NCI-H446 treated with DMSO at 0.1 percent for 48 hours (cell line): Measurements from ENCODE around the gene TBC1D22A.
A peak's percentile ranks its signal among the peaks of the same experiment; 100 is the strongest.
"Not testable (repeated sequence)": the region's sequence is repeated elsewhere in the genome, so short reads cannot be mapped to it uniquely, and the experiment has no call there.

Experiments
- DNase-seq: peaks from one replicate; lab custom pipeline; 2025; lab: John Stamatoyannopoulos, UW

TBC1D22A gene

GRCh38 chr22:46972901-46973831 lies 210.7 kb downstream of the TBC1D22A start:
- no peak for DNase-seq

DNA sequence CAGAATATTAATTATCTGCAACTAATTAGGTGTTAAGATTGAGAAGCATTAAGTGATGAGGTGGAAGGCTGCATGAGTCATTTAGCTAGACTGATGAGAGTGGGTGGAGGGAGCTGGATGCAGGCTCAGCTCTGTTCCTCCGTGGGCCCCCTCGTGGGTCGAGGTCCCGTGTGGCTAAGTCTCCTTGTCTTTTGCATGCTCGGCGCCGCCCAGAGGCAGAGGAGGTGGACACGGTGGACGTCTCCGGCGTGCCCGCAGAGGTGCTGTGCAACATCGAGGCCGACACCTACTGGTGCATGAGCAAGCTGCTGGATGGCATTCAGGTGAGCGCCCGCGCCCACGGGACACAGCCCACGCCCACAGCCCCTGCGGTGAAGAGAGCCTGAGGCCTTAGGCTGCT lies 211.6 kb downstream of the TBC1D22A start:
- no peak for DNase-seq

GRCh38 chr22:46974631-46975585 lies 212.5 kb downstream of the TBC1D22A start:
- no peak for DNase-seq

GRCh38 chr22:46976143-46976542 lies 213.7 kb downstream of the TBC1D22A start:
- DNase-seq: no peak

DNA sequence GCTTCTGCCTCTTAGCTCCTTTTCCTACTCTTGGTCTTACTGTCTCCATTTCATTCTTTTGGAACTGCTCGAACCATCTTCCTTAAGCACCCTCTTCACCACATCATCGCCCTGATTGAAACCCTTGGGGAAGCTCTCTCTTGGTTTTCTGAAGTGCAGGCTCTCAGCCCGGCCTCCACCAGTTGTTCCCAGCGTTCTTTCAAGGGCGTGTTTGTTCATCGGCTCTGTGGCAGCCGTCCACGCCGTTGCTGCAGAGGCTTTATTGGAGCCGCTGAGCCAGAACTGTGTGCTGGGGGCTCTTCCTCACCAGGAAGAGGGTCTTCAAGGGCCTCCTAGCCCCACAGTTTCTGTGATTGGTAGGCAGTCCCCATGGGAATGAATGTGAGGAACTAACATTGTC lies 214.1 kb downstream of the TBC1D22A start:
- DNase-seq: no peak

- DNase-seq: no peak
These were observed 215.3 kb downstream of the TBC1D22A start for GRCh38 chr22:46977656-46978343.

DNA sequence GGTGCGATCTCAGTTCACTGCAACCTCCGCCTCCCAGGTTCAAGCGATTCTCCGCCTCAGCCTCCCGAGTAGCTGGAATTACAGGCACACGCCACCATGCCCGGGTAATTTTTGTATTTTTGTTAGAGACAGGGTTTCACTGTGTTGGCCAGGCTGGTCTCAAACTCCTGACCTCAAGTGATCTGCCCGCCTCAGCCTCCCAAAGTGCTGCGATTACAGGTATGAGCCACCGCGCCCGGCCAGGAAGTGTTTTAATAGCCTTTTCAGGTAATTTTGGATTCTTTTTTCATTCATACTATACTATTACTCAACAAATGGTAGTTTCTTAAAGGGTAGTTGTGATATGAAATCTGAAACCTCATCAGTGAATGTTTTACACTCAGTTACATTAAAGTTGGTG lies 216.2 kb downstream of the TBC1D22A start:
- DNase-seq: not testable (repeated sequence)

GRCh38 chr22:46979506-46979905 lies 217.1 kb downstream of the TBC1D22A start:
- DNase-seq: no peak

GRCh38 chr22:46980392-46980791 lies 217.9 kb downstream of the TBC1D22A start:
- no peak for DNase-seq

- no peak for DNase-seq
These were observed 220.2 kb downstream of the TBC1D22A start for GRCh38 chr22:46982635-46983034.

DNA sequence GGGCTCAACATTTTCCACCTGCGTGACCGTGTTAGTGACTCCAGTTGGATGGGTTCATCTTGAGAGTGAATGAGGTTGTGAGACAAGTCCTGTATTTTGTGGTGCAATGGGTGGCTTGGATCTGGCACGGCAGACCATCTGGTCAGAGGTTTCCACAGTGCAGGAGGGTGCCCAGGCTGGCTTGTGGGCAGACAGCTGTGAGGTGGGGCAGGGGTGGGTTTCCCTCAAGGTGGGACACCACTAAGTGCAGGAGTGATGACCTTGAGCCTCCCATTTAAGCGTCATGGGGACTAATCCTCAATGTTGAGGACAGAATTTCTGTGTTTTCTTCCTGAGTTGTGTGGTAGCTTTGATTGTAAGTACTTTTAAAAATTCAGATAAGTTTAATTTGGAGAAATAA lies 220.6 kb downstream of the TBC1D22A start:
- no peak for DNase-seq

GRCh38 chr22:46984751-46985506 lies 222.5 kb downstream of the TBC1D22A start:
- peak; percentile 84 for DNase-seq

GRCh38 chr22:46985507-46985882 lies 223.0 kb downstream of the TBC1D22A start:
- no peak for DNase-seq

DNA sequence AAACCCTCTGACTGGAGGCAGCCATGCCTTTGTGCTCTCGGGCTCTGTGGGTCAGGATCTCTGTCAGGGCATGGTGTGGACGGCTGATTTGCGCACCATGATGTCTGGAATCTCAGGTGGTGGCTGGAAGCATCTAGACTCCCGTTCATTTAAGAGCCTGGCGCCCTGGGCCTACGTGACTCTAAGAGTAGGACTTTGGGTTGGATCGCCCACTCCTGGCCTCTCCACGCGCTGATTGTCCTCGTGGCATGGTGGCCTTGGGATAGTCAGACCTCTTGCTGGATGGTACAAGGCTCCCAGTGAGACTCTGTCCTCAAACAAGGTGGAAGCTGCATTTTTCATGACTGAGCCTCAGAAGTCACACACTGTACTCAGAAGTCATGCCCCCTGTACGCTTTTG lies 224.3 kb downstream of the TBC1D22A start:
- no peak for DNase-seq

DNA sequence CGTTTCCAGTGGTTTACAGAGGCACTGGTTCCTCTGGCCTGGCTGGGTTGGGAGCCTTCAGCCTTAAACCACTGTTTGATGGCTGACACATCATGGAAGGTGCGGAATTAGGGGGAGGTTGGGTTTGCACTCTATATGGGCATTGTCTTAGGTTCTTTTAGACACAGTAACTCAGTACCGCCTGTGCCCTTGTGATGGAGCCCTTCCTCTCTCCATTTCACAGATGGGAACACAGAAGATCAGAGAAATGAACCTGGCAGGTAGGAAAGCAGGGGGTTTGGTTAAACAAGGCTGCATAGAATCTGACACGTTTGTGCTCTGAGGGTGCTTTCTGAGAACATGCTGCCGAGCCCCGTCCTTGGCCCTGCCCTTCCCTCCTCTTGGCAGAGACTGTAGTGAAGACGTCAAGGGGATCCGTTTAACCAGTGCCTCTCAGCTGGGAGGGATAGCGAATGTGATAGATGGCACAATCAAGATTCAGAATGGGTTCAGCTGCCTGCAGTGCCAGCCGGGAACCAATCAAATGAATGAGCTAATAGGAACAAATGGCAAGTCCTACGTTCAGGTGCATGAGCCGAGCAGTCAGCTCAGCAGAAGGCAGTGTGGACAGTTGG lies 228.6 kb downstream of the TBC1D22A start:
- no peak for DNase-seq

DNA sequence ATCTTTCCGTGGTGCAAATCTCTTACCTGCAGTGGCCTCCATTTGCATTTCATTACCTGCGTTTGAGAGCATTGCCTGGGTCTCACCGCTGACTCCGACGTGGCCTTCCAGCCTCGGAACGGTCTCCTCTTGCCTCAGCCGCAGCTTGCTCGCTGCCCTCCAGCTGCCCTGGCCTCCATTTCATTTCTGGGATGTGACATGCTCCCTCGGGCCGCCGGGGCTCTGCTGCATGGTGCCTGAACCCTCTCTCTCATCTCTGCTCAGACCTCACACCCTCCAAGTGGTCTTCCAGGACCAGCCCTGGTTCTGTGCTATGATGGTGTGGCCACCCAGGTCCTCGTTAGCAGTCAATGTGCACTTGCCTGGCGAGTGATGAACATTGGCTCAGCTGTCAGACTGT lies 229.2 kb downstream of the TBC1D22A start:
- DNase-seq: no peak

DNA sequence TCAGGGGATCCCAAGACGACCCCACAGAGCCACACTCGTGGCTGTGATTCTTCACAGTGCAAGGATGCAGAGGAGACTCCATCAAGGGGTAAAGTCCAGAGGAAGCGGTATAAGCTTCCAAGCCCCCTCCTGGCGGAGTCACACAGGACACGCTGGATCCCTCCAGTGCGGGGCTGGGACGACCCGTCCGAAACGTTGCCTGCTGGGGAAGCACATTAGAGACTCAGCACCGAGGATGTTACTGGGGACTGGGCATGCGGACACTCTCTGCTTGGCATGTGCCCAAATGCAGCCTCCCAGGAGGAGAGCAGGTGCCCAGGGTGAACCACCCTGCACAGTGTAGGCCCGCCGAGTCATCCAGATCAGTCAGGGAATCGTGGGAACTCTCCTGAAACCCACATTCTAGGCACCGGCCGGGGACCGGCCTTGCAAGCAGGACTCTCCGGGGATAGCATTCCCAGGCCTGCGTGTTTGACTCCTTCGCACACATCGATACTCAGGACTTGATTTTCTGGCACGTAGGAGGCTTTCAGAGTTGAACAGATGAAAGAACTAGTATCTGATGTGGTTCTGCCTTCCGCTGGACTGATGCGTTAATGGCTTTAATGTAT lies 229.8 kb downstream of the TBC1D22A start:
- no peak for DNase-seq

DNA sequence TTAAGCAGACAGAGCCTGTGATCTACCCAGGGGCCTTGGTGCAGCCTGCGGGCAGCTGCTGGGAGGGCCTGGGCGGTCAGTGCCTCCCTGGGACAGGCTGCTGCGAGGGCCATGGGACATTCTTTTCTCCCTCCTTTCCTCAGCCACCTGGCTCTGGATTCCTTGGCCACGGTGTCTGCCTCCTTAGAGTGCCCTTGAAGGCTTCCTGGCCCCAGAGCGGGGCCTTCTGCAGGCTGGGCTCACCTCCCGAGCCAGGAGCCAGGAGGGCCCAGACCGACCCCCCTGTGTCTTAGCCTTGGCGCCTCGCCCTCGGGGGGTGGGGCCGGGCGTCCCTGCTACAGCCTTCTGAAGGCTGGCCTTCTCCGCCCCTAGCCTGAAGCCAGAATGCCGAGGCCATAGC lies 231.2 kb downstream of the TBC1D22A start:
- DNase-seq: no peak

- DNase-seq: no peak
These were observed 231.8 kb downstream of the TBC1D22A start for GRCh38 chr22:46994265-46994664.

DNA sequence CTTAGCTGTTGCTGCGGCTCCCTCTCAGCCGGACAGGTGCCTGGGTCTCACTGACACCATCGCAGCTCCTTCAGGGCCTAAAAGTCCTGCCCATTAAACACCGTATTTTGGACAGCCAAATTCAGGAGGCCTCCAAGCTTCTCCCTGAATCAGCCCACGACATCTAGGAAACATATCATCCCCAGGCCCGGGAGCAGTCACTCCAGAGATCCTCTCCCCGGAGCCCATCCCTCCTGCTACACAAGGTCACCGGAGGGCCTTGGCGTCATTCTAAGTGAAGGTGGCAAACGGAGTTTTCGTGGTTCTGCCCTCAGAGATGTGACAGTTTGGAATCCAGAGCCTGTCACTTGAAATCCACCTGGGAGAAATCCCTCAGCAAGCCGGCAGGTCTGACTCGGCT lies 232.5 kb downstream of the TBC1D22A start:
- DNase-seq: no peak
